Activated CD4-positive, alpha-beta T cell treated with anti-CD3 and anti-CD28 coated beads for 24 hours (primary cell): ENCODE measurements around the gene RAD51AP2.

ENCODE experiments used
- DNase-seq, 2 donors: peaks; one replicate each; pipeline ENCODE4 v3.0.0-alpha.2; 2020; ENCODE audit warnings: low read depth in 2 of 2

The RAD51AP2 gene

DNA sequence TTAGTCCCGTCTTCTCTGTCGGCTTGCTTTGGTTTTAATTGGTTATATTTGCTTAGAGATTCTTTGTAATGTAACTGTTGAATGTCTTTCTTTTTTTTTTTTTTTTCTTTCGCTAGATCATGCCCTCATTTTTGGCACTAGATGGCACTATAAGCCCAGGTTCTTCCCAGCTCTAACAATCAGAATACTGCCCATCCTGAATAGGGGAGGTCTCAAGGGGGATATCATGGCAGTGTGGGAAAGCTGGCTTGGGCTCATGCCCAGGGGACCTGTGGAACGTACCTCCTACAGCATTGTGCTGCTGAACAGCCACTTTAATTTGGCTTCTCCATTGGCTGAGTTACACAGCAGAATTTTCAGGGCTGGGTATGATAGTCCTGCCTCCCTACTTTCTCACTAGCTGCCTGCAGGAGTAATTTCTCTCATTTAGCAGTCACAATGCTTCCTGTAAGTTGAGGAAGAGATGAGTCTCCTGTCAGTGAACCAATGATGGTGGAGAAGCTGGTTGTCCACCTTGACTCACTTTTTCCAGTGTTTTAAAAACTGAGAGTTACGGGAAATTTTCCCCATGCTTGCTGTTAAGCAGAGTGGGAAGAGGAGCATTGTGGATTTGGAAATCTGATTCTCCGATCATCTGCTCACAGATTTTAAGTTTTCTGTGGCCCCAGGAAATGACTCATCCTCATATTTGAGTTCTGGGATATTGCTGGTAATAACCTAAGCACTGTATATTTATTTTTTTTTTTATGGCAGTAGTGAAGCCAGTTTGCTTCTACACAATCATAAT, 47.2 kb downstream of the RAD51AP2 start:
- no peak for DNase-seq

- no peak for DNase-seq
These were observed 57.2 kb downstream of the RAD51AP2 start for GRCh38 chr2:17461087-17461475.
